GM23338 (cell line): ENCODE measurements around the gene DMD. TPM values are rescaled to one million over a fixed set of nuclear protein-coding genes. Genes with fewer than 3 reads are reported as not detected.

Experiments
- ATAC-seq: fragments of 200-7000 bp; cut with Tn5 transposase; 3 replicates; pipeline ENCODE4 v1.9.1; 2020
- DNase-seq: peaks from one replicate; pipeline ENCODE4 v3.0.0-alpha.2; 2015; ENCODE audit warnings: low spot score
- H2AFZ ChIP-seq: fragments of 200-600 bp; sonication (generic); 2 replicates; pipeline ENCODE4 v1.8.0; 2016; ENCODE audit warnings: antibody characterized with exemption, mild to moderate bottlenecking, moderate library complexity
- H3F3A ChIP-seq: fragments of 200-600 bp; sonication (generic); replicated peaks from 2 replicates; pipeline ENCODE4 v1.8.0; 2017; ENCODE audit warnings: antibody characterized with exemption, mixed run types, low read depth
- H3K27ac ChIP-seq: fragments of 200-600 bp; sonication (generic); 2 replicates; pipeline ENCODE4 v1.6.1; 2016; ENCODE audit warnings: low read depth
- H3K27me3 ChIP-seq: fragments of 200-600 bp; sonication (generic); 2 replicates; pipeline ENCODE4 v1.8.0; 2016; ENCODE audit warnings: mild to moderate bottlenecking, mixed run types, moderate library complexity; ENCODE audit not compliant: insufficient read depth
- H3K36me3 ChIP-seq: fragments of 200-600 bp; sonication (generic); 2 replicates; pipeline ENCODE4 v1.8.0; 2016; ENCODE audit warnings: mild to moderate bottlenecking; ENCODE audit not compliant: insufficient read depth
- H3K4me1 ChIP-seq: fragments of 200-600 bp; sonication (generic); 2 replicates; pipeline ENCODE4 v1.8.0; 2016; ENCODE audit warnings: mild to moderate bottlenecking, moderate library complexity; ENCODE audit not compliant: insufficient read depth
- H3K4me2 ChIP-seq: fragments of 200-600 bp; sonication (generic); 2 replicates; pipeline ENCODE4 v1.7.1; 2017; ENCODE audit warnings: mixed run types
- H3K4me3 ChIP-seq: fragments of 200-600 bp; sonication (generic); 2 replicates; pipeline ENCODE4 v1.6.1; 2016; ENCODE audit warnings: mixed run types
- H3K79me2 ChIP-seq: fragments of 200-600 bp; sonication (generic); replicated peaks from 2 replicates; pipeline ENCODE4 v1.8.0; 2017; ENCODE audit warnings: mild to moderate bottlenecking; ENCODE audit not compliant: insufficient read depth
- H3K9me2 ChIP-seq: fragments of 200-600 bp; sonication (generic); 2 replicates; pipeline ENCODE4 v1.8.0; 2017; ENCODE audit not compliant: insufficient read depth
- H4K20me1 ChIP-seq: fragments of 200-600 bp; sonication (generic); replicated peaks from 2 replicates; pipeline ENCODE4 v1.8.0; 2017; ENCODE audit warnings: mild to moderate bottlenecking; ENCODE audit not compliant: insufficient read depth
- H3K27ac Mint-ChIP-seq: 2 replicates; pipeline ENCODE4 v1.8.0; 2020; ENCODE audit warnings: inconsistent platforms, mild to moderate bottlenecking, moderate library complexity, mixed read lengths
- H3K27me3 Mint-ChIP-seq: 3 replicates; pipeline ENCODE4 v1.8.0; 2022; ENCODE audit warnings: low read depth, mild to moderate bottlenecking, moderate library complexity, mixed read lengths, inconsistent platforms; ENCODE audit not compliant: insufficient read depth, poor library complexity
- H3K36me3 Mint-ChIP-seq: 3 replicates; pipeline ENCODE4 v1.8.0; 2021; ENCODE audit warnings: low read depth, mild to moderate bottlenecking, inconsistent platforms, moderate library complexity, mixed read lengths
- H3K4me1 Mint-ChIP-seq: 3 replicates; pipeline ENCODE4 v1.8.0; 2020; ENCODE audit warnings: mild to moderate bottlenecking, inconsistent platforms, mixed read lengths
- H3K4me3 Mint-ChIP-seq: 3 replicates; pipeline ENCODE4 v1.8.0; 2021; ENCODE audit warnings: moderate library complexity, mild to moderate bottlenecking, inconsistent platforms, mixed read lengths
- H3K9me3 Mint-ChIP-seq: 3 replicates; pipeline ENCODE4 v1.8.0; 2020; ENCODE audit warnings: moderate library complexity, mild to moderate bottlenecking, inconsistent platforms, mixed read lengths
- CREB1 ChIP-seq: fragments of 250-450 bp; sonication (Bioruptor Pico); IDR thresholded peaks from 2 replicates; pipeline ENCODE4 v1.5.0; 2020; ENCODE audit warnings: low read depth, mild to moderate bottlenecking, moderate library complexity
- CTCF ChIP-seq, 2 experiments: fragments of 200-600 bp in 1 of 2; sonication (generic) in 1 of 2; conservative IDR thresholded peaks; 2 replicates each; pipeline versions ENCODE4 v1.5.1 to v1.6.1; 2016 to 2017; ENCODE audit warnings: antibody characterized with exemption in 2 of 2, low read depth in 2 of 2, mild to moderate bottlenecking in 2 of 2, moderate library complexity in 1 of 2
- ETS1 ChIP-seq: IDR thresholded peaks from 2 replicates; pipeline ENCODE4 v1.6.1; 2016; ENCODE audit warnings: antibody characterized with exemption
- EZH2 ChIP-seq: fragments of 200-600 bp; sonication (generic); IDR thresholded peaks from one replicate; pipeline ENCODE4 v1.8.0; 2017; ENCODE audit warnings: antibody characterized with exemption, mild to moderate bottlenecking, low read depth; ENCODE audit not compliant: unreplicated experiment
- EZH2phosphoT487 ChIP-seq: fragments of 200-600 bp; sonication (generic); IDR thresholded peaks from one replicate; pipeline ENCODE4 v1.8.1; 2018; ENCODE audit warnings: antibody characterized with exemption; ENCODE audit not compliant: unreplicated experiment
- JUNB ChIP-seq: IDR thresholded peaks from one replicate; pipeline ENCODE4 v1.6.1; 2016; ENCODE audit warnings: antibody characterized with exemption; ENCODE audit not compliant: unreplicated experiment
- NANOG ChIP-seq: IDR thresholded peaks from 2 replicates; pipeline ENCODE4 v1.6.1; 2016; ENCODE audit warnings: antibody characterized with exemption, borderline replicate concordance
- POLR2AphosphoS5 ChIP-seq: IDR thresholded peaks from 2 replicates; pipeline ENCODE4 v1.6.1; 2016; ENCODE audit warnings: antibody characterized with exemption, low read depth
- REST ChIP-seq: IDR thresholded peaks from one replicate; pipeline ENCODE4 v1.6.1; 2018; ENCODE audit warnings: antibody characterized with exemption; ENCODE audit not compliant: unreplicated experiment
- STAT1 ChIP-seq: IDR thresholded peaks from one replicate; pipeline ENCODE4 v1.6.1; 2016; ENCODE audit warnings: antibody characterized with exemption; ENCODE audit not compliant: unreplicated experiment
- ZNF114 ChIP-seq: fragments of 250-450 bp; sonication (Bioruptor Pico); IDR thresholded peaks from 2 replicates; pipeline ENCODE4 v1.5.0; 2020; ENCODE audit warnings: mild to moderate bottlenecking, moderate library complexity
- ZNF331 ChIP-seq: fragments of 250-450 bp; sonication (Bioruptor Pico); IDR thresholded peaks from 2 replicates; pipeline ENCODE4 v1.5.0; 2020; ENCODE audit warnings: low read depth, mild to moderate bottlenecking, moderate library complexity
- ZNF462 ChIP-seq: fragments of 250-450 bp; sonication (Bioruptor Pico); IDR thresholded peaks from 2 replicates; pipeline ENCODE4 v1.5.0; 2020; ENCODE audit warnings: mild to moderate bottlenecking, moderate library complexity
- polyA plus RNA-seq: library from polyadenylated mRNA; unstranded; fragments of >200 nt; fragmentation: Nextera tagmentation; extraction: Ambion mirVana; gene quantifications from 2 replicates; pipeline ENCODE4 v1.2.1, GENCODE V29; 2016
- total RNA-seq: library from RNA; depleted of rRNA; stranded (reverse); fragments of >200 nt; shearing (Covaris generic); gene quantifications from 2 replicates; pipeline ENCODE4 v1.2.3, GENCODE V29; 2014

DMD gene
- total and polyA plus RNA-seq, 2 experiments from 2014 or later, result 4.5 to 7.6 TPM

GRCh38 chrX:31178064-31178768 is 2033.1 kb downstream of the DMD start:
- no peaks in the 10 kb centered on the region for H3K36me3 ChIP-seq
- Mint-ChIP-seq H3K36me3 (peaks cover 11% of the 10 kb centered on the region; the same call in 1 of the 3 replicates), H3K9me3 (no peaks in the 10 kb centered on the region; the same call in 2 of the 3 replicates), H3K27me3 (no peaks in the 10 kb centered on the region), H3K4me1 (no peaks in the 10 kb centered on the region), H3K4me3 (no peak overlapping the region), H3K27ac (no peak overlapping the region)
- H3K27me3 ChIP-seq, result no peaks in the 10 kb centered on the region
- H3F3A ChIP-seq, result no peaks in the 10 kb centered on the region
- no peaks in the 10 kb centered on the region for H4K20me1 ChIP-seq
- no peaks in the 10 kb centered on the region for H3K4me1 ChIP-seq
- H3K4me3 ChIP-seq, result no peak overlapping the region
- H3K27ac ChIP-seq, result no peak overlapping the region
- no peaks in the 10 kb centered on the region for H3K9me2 ChIP-seq
- TF ChIP-seq ZNF462 (CRISPR knock-in tag) (no peak), ETS1 (no peak), CTCF (conservative IDR thresholded peaks at IDR 0.05; ENCODE audit: low read depth in 2 of 2) (no peak), REST (no peak), ZNF331 (no peak), JUNB (no peak), ZNF114 (CRISPR knock-in tag) (no peak), NANOG (no peak), POLR2AphosphoS5 (no peak), CREB1 (CRISPR knock-in tag) (no peak), EZH2phosphoT487 (no peak), STAT1 (no peak), EZH2 (no peak)
- H2AFZ ChIP-seq, result no peak overlapping the region
- H3K79me2 ChIP-seq, result no peaks in the 10 kb centered on the region
- DNase-seq, result no peak
- H3K4me2 ChIP-seq, result no peak overlapping the region
- no peak for ATAC-seq
